Left renal pelvis (tissue), 4 donors: ENCODE results near the gene ADAMTS12. TPM values are rescaled to one million over a fixed set of nuclear protein-coding genes. Genes with fewer than 3 reads are reported as not detected.

Experiments used
- DNase-seq, 4 donors: peaks; one replicate each; pipeline ENCODE4 v3.0.0-alpha.2; 2013; ENCODE audit warnings: low read depth in 4 of 4, low spot score in 3 of 4
- polyA plus RNA-seq, 4 donors: library from polyadenylated mRNA; unstranded; fragments of 120-200 nt; gene quantifications; one replicate each; pipeline ENCODE4 v1.2.1, GENCODE V29; 2013; ENCODE audit not compliant: insufficient read length in 4 of 4

ADAMTS12 gene
- polyA plus RNA-seq, 4 donors = 12.6 to 35.7 (median 16.5) TPM

- no peak for DNase-seq
Observed at GRCh38 chr5:33809936-33810335, 81.9 kb downstream of the ADAMTS12 start.

- DNase-seq = no peak
Observed at GRCh38 chr5:33808699-33809098, 83.1 kb downstream of the ADAMTS12 start.

GRCh38 chr5:33807771-33808170 is 84.0 kb downstream of the ADAMTS12 start:
- no peak for DNase-seq

GRCh38 chr5:33806738-33807442 is 84.9 kb downstream of the ADAMTS12 start:
- no peak for DNase-seq

GRCh38 chr5:33801292-33801691 is 90.5 kb downstream of the ADAMTS12 start:
- no peak for DNase-seq

GRCh38 chr5:33800241-33800950 is 91.4 kb downstream of the ADAMTS12 start:
- no peak for DNase-seq

GRCh38 chr5:33795496-33795895 is 96.3 kb downstream of the ADAMTS12 start:
- no peak for DNase-seq

GRCh38 chr5:33794550-33795181 is 97.1 kb downstream of the ADAMTS12 start:
- DNase-seq = no peak

GRCh38 chr5:33793836-33794549 is 97.8 kb downstream of the ADAMTS12 start:
- DNase-seq = no peak

GRCh38 chr5:33793276-33793675 is 98.5 kb downstream of the ADAMTS12 start:
- DNase-seq = no peak

GRCh38 chr5:33792559-33792958 is 99.2 kb downstream of the ADAMTS12 start:
- DNase-seq = no peak

- DNase-seq = no peak
Observed at GRCh38 chr5:33789567-33789957, 102.2 kb downstream of the ADAMTS12 start.

- no peak for DNase-seq
Observed at GRCh38 chr5:33788922-33789566, 102.7 kb downstream of the ADAMTS12 start.

GRCh38 chr5:33785571-33785970 is 106.2 kb downstream of the ADAMTS12 start:
- DNase-seq = no peak

- no peak for DNase-seq
Observed at GRCh38 chr5:33781286-33781685, 110.5 kb downstream of the ADAMTS12 start.

- no peak for DNase-seq
Observed at GRCh38 chr5:33776151-33776660, 115.6 kb downstream of the ADAMTS12 start.

GRCh38 chr5:33774341-33774740 is 117.4 kb downstream of the ADAMTS12 start:
- no peak for DNase-seq

GRCh38 chr5:33772380-33772897 is 119.4 kb downstream of the ADAMTS12 start:
- no peak for DNase-seq

GRCh38 chr5:33769968-33770367 is 121.8 kb downstream of the ADAMTS12 start:
- DNase-seq = no peak

- DNase-seq = no peak
Observed at GRCh38 chr5:33769196-33769595, 122.6 kb downstream of the ADAMTS12 start.
